ENCODE data around the gene IGSF5. TPM values are rescaled to one million over a fixed set of nuclear protein-coding genes. Genes with fewer than 3 reads are reported as not detected.
A peak's percentile ranks its signal among the peaks of the same experiment; 100 is the strongest.

Gene IGSF5
- total and polyA plus RNA-seq, 5 donors, result 4.4 to 8.4 (median 6.1) TPM

GRCh38 chr21:39776589-39776988, 31.6 kb downstream of the IGSF5 start:
- no peak for DNase-seq
- Histone ChIP-seq H3K27me3 (ENCODE audit: control insufficient read depth, insufficient read depth) (no peaks in the 10 kb centered on the region), H3K27ac (ENCODE audit: low read length) (no peak overlapping the region), H3K9me3 (ENCODE audit: control insufficient read depth, low read length) (no peaks in the 10 kb centered on the region), H3K4me1 (ENCODE audit: control insufficient read depth, insufficient read depth, low read length) (no peaks in the 10 kb centered on the region), H3K4me3 (ENCODE audit: low read length) (no peak overlapping the region)
- ATAC-seq, result peak; percentile 65 to 78
- WGBS, result 15% methylated on average over 3 of the region's 3 CpGs
- intact Hi-C loops (cut with DNase I), result no loop called here

DNA sequence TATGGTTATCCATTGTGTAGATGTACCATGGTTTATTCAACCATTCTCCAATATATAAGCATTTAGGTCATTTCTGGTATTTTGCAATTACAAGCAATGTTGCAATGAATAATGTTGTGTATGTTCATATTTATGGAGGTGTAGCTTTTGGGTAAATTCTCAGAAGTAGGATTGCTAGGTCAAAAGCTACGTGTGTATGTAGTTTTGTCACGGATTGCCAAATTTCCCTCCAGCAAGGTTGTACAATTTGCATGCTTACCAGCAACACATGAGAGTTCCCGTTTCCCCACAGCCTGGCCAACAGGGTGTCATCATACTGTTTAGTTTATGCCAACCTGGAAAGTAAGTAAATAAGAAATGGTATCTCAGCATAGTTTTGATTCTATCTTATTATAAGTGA, 36.3 kb downstream of the IGSF5 start:
- no peak for DNase-seq
- ATAC-seq, result no peak
- intact Hi-C loops (cut with DNase I), result loop anchor here in 1 of 4 donors (10.0 kb wide), 1 partner anchor 343 kb away; no protein-coding TSS in a partner anchor

GRCh38 chr21:39788383-39788782, 43.4 kb downstream of the IGSF5 start:
- Histone ChIP-seq H3K4me3 (ENCODE audit: low read length) (peak overlapping the region; percentile 43), H3K4me1 (ENCODE audit: control insufficient read depth, insufficient read depth, low read length) (no peaks in the 10 kb centered on the region), H3K27ac (ENCODE audit: low read length) (no peak overlapping the region), H3K9me3 (ENCODE audit: control insufficient read depth, low read length) (no peaks in the 10 kb centered on the region), H3K27me3 (ENCODE audit: control insufficient read depth, insufficient read depth) (no peaks in the 10 kb centered on the region)
- intact Hi-C loops (cut with DNase I), result loop anchor here in 2 of 4 donors (2.0 to 10.0 kb wide), 2 partner anchors 332 to 336 kb away; no protein-coding TSS in a partner anchor
- DNase-seq (peak; percentile 80 to 89 (median 88)), ATAC-seq (peak; percentile 99 to 100)
- WGBS, result 10% methylated on average over 9 of the region's 9 CpGs

More for the DNA sequence above, 36.3 kb downstream of the IGSF5 start:
- 91% methylated on average over 3 of the region's 3 CpGs for WGBS
- no peak overlapping the region for H3K27ac ChIP-seq (ENCODE audit: low read length)
- no peaks in the 10 kb centered on the region for H3K9me3 ChIP-seq (ENCODE audit: control insufficient read depth, low read length)
- no peaks in the 10 kb centered on the region for H3K27me3 ChIP-seq (ENCODE audit: control insufficient read depth, insufficient read depth)
- H3K4me3 ChIP-seq (ENCODE audit: low read length), result no peak overlapping the region
- no peaks in the 10 kb centered on the region for H3K4me1 ChIP-seq (ENCODE audit: control insufficient read depth, insufficient read depth, low read length)

DNA sequence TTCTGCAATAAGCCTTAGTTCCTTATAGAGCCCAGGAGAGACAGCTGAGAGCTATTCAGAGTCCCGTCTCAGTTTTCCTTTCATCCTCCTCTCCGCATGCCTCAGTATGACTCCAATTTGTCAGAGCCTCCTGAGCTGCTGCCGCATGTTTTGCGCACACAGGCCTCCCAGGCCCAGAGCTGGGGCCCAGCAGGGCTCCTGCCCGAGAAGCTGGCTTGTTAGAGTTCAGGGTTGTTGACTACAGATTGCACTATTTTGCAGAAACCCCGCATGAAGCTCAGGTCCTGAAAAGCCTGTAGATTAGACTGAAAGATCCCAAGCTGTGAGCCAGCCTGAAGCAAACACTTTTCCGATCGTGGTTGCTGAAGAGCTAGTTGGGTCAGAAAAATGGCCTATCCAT, 51.5 kb downstream of the IGSF5 start:
- Histone ChIP-seq H3K9me3 (ENCODE audit: control insufficient read depth, low read length) (no peaks in the 10 kb centered on the region), H3K27ac (ENCODE audit: low read length) (no peak overlapping the region), H3K4me3 (ENCODE audit: low read length) (no peak overlapping the region), H3K27me3 (ENCODE audit: control insufficient read depth, insufficient read depth) (no peaks in the 10 kb centered on the region), H3K4me1 (ENCODE audit: control insufficient read depth, insufficient read depth, low read length) (peaks cover 3% of the 10 kb centered on the region)
- no peak for ATAC-seq
- no peak for DNase-seq
- intact Hi-C loops (cut with DNase I), result loop anchor here in 2 of 4 donors (10.0 kb wide), 1 partner anchor 328 kb away; no protein-coding TSS in a partner anchor
- 91% methylated on average over 8 of the region's 8 CpGs for WGBS

- peak; percentile 69 to 70 for ATAC-seq
Measured at GRCh38 chr21:39799178-39799577, 54.2 kb downstream of the IGSF5 start.

GRCh38 chr21:39800311-39800710, 55.3 kb downstream of the IGSF5 start:
- H3K9me3 ChIP-seq (ENCODE audit: control insufficient read depth, low read length), result no peaks in the 10 kb centered on the region
- intact Hi-C loops (cut with DNase I), result no loop called here
- DNase-seq (no peak), ATAC-seq (no peak)
- H3K4me1 ChIP-seq (ENCODE audit: control insufficient read depth, insufficient read depth, low read length), result peaks cover 3% of the 10 kb centered on the region
- no peaks in the 10 kb centered on the region for H3K27me3 ChIP-seq (ENCODE audit: control insufficient read depth, insufficient read depth)
- 52% methylated on average over 4 of the region's 4 CpGs for WGBS
- no peak overlapping the region for H3K4me3 ChIP-seq (ENCODE audit: low read length)
- H3K27ac ChIP-seq (ENCODE audit: low read length), result no peak overlapping the region

More at GRCh38 chr21:39799178-39799577, 54.2 kb downstream of the IGSF5 start:
- Histone ChIP-seq H3K4me1 (ENCODE audit: control insufficient read depth, insufficient read depth, low read length) (peaks cover 3% of the 10 kb centered on the region), H3K4me3 (ENCODE audit: low read length) (no peak overlapping the region), H3K9me3 (ENCODE audit: control insufficient read depth, low read length) (no peaks in the 10 kb centered on the region), H3K27me3 (ENCODE audit: control insufficient read depth, insufficient read depth) (no peaks in the 10 kb centered on the region), H3K27ac (ENCODE audit: low read length) (peak overlapping the region; percentile 48)
- peak in 2 of 3 donors; percentile 28 to 78 for DNase-seq
- WGBS, result 71% methylated on average over 7 of the region's 7 CpGs
- intact Hi-C loops (cut with DNase I), result loop anchor here in 2 of 4 donors (10.0 kb wide), 1 partner anchor 326 kb away; no protein-coding TSS in a partner anchor

DNA sequence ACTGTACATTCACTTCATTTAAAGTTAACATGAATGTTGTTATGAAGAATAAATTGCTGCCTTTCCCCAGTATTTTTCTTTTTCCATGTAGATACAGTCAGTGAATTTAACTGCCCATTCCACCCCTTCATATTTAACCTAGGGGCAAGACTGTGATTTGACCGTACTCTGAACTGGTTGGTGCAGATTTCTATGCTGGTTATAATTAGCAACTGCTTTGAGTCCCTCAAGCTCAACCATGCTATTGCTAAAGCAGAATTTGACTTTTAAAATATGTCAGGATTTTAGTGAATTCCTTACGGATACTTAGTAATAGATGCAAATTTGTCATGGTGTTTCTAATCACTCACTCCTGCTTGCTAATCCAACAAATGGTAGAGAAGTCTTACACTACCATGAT, 57.2 kb downstream of the IGSF5 start:
- H3K27me3 ChIP-seq (ENCODE audit: control insufficient read depth, insufficient read depth), result no peaks in the 10 kb centered on the region
- H3K9me3 ChIP-seq (ENCODE audit: control insufficient read depth, low read length), result no peaks in the 10 kb centered on the region
- 78% methylated on average over 2 of the region's 2 CpGs for WGBS
- H3K4me3 ChIP-seq (ENCODE audit: low read length), result no peak overlapping the region
- intact Hi-C loops (cut with DNase I), result no loop called here
- DNase-seq, result no peak
- no peak overlapping the region for H3K27ac ChIP-seq (ENCODE audit: low read length)
- ATAC-seq, result no peak
- H3K4me1 ChIP-seq (ENCODE audit: control insufficient read depth, insufficient read depth, low read length), result peaks cover 3% of the 10 kb centered on the region

DNA sequence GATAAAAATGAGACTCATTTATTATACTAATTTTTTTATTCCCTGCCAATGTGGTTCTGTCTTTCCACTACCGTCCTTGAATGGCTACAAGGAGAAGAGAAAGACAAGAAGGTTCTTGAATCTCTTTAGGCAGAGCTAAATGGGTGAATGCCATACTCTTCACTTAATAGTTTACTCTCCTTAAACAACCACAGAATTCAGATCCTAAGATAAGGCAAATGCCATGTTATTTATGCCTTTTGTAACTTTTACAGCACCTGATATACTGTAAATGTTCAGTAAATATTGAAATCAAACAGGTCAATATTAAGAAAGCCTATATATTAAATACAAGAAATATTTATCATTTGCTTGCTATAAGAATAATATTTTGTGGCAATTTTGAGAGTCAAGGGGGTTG, 58.4 kb downstream of the IGSF5 start:
- ATAC-seq (no peak), DNase-seq (no peak)
- Histone ChIP-seq H3K4me1 (ENCODE audit: control insufficient read depth, insufficient read depth, low read length) (peaks cover 1% of the 10 kb centered on the region), H3K9me3 (ENCODE audit: control insufficient read depth, low read length) (no peaks in the 10 kb centered on the region), H3K27me3 (ENCODE audit: control insufficient read depth, insufficient read depth) (no peaks in the 10 kb centered on the region), H3K4me3 (ENCODE audit: low read length) (no peak overlapping the region), H3K27ac (ENCODE audit: low read length) (no peak overlapping the region)
- WGBS, result 88% methylated on average over 1 of the region's 1 CpG
- intact Hi-C loops (cut with DNase I), result no loop called here

- no peaks in the 10 kb centered on the region for H3K27me3 ChIP-seq (ENCODE audit: control insufficient read depth, insufficient read depth)
- ATAC-seq, result peak; percentile 69 to 79
- no peaks in the 10 kb centered on the region for H3K9me3 ChIP-seq (ENCODE audit: control insufficient read depth, low read length)
- 55% methylated on average over 3 of the region's 3 CpGs for WGBS
- no peak for DNase-seq
- no peaks in the 10 kb centered on the region for H3K4me1 ChIP-seq (ENCODE audit: control insufficient read depth, insufficient read depth, low read length)
- H3K4me3 ChIP-seq (ENCODE audit: low read length), result no peak overlapping the region
- no peak overlapping the region for H3K27ac ChIP-seq (ENCODE audit: low read length)
- intact Hi-C loops (cut with DNase I), result no loop called here
Measured at GRCh38 chr21:39804240-39804639, 59.3 kb downstream of the IGSF5 start.

DNA sequence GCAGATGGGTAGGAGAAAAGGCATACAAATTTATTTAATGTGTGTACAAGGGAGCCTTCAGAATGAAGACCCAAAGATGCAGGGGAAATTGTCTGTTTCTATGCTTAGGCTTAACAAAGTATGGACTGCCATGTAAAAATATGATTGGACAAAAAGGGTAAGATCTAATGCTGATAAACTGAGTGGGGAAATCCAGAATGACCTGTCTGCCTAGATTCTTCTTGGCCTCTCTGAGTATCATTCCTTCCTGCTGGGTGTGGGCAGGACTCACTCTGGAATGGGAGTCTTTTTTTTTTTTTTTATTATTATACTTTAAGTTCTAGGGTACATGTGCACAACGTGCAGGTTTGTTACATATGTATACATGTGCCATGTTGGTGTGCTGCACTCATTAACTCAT, 61.0 kb downstream of the IGSF5 start:
- no peaks in the 10 kb centered on the region for H3K27me3 ChIP-seq (ENCODE audit: control insufficient read depth, insufficient read depth)
- no peaks in the 10 kb centered on the region for H3K9me3 ChIP-seq (ENCODE audit: control insufficient read depth, low read length)
- WGBS, result no CpG with 5 or more reads among the region's 1 CpG
- H3K4me1 ChIP-seq (ENCODE audit: control insufficient read depth, insufficient read depth, low read length), result no peaks in the 10 kb centered on the region
- intact Hi-C loops (cut with DNase I), result no loop called here
- DNase-seq (no peak), ATAC-seq (no peak)
- H3K27ac ChIP-seq (ENCODE audit: low read length), result no peak overlapping the region
- no peak overlapping the region for H3K4me3 ChIP-seq (ENCODE audit: low read length)

DNA sequence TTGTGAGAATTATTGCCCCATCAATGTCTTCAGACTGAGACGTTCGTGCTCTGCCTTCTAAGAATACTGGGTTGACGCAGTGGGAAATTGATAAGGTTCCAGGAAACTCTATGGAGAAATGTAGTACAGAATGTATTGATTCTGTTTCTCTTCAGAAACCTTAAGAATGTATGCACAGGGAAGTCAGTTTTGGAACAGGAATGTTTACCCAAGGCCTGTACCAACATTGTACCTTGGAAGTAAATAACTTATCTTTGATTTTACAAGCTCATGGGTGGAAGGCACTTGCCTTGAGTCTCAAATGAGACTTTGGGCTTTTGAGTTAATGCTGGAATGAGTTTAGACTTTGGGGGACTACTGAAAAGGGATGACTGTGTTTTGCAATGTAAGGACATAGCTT, 62.8 kb downstream of the IGSF5 start:
- Histone ChIP-seq H3K27ac (ENCODE audit: low read length) (no peak overlapping the region), H3K9me3 (ENCODE audit: control insufficient read depth, low read length) (no peaks in the 10 kb centered on the region), H3K4me3 (ENCODE audit: low read length) (no peak overlapping the region), H3K27me3 (ENCODE audit: control insufficient read depth, insufficient read depth) (no peaks in the 10 kb centered on the region), H3K4me1 (ENCODE audit: control insufficient read depth, insufficient read depth, low read length) (no peaks in the 10 kb centered on the region)
- 56% methylated on average over 3 of the region's 3 CpGs for WGBS
- intact Hi-C loops (cut with DNase I), result no loop called here
- ATAC-seq (no peak), DNase-seq (no peak)

DNA sequence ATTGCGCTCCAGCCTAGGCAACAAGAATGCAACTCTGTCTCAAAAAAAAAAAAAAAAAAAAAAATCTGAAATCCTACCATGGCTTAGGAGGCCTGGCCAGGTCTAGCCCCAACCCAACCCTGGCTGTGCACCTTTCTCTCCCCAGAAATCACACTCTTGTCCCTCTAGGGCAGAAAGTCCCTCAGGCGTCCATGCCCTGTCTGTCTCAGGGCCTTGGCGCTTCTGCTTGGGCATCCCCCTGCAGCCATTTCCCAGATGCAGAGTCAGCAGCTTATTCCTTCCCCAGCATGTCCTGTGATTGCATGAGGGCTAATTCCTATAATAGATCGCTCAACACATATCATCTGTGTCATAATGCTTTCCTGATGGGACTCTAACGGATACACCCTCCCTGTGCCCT, 65.0 kb downstream of the IGSF5 start:
- ATAC-seq (no peak), DNase-seq (no peak)
- WGBS, result 92% methylated on average over 5 of the region's 5 CpGs
- H3K4me1 ChIP-seq (ENCODE audit: control insufficient read depth, insufficient read depth, low read length), result no peaks in the 10 kb centered on the region
- H3K27ac ChIP-seq (ENCODE audit: low read length), result no peak overlapping the region
- intact Hi-C loops (cut with DNase I), result no loop called here
- H3K27me3 ChIP-seq (ENCODE audit: control insufficient read depth, insufficient read depth), result no peaks in the 10 kb centered on the region
- no peak overlapping the region for H3K4me3 ChIP-seq (ENCODE audit: low read length)
- H3K9me3 ChIP-seq (ENCODE audit: control insufficient read depth, low read length), result no peaks in the 10 kb centered on the region

Data from right cardiac atrium (tissue), 5 donors.